Neural progenitor cell (in vitro differentiated cells): ENCODE results near the gene TTLL10.

Experiments used
- EZH2 ChIP-seq: fragments of 200-600 bp; sonication (generic); IDR thresholded peaks from 2 replicates; pipeline ENCODE4 v1.6.1; 2017; ENCODE audit warnings: antibody characterized with exemption, mild to moderate bottlenecking, moderate library complexity
- EZH2phosphoT487 ChIP-seq: fragments of 200-600 bp; sonication (generic); IDR thresholded peaks from 2 replicates; pipeline ENCODE4 v1.6.1; 2017; ENCODE audit warnings: antibody characterized with exemption
- TF ChIP-seq, protein P1 (sequence below): fragments of 200-600 bp; sonication (generic); IDR thresholded peaks from 2 replicates; pipeline ENCODE4 v1.5.1; 2017; ENCODE audit warnings: antibody characterized with exemption, mild to moderate bottlenecking

DNA sequence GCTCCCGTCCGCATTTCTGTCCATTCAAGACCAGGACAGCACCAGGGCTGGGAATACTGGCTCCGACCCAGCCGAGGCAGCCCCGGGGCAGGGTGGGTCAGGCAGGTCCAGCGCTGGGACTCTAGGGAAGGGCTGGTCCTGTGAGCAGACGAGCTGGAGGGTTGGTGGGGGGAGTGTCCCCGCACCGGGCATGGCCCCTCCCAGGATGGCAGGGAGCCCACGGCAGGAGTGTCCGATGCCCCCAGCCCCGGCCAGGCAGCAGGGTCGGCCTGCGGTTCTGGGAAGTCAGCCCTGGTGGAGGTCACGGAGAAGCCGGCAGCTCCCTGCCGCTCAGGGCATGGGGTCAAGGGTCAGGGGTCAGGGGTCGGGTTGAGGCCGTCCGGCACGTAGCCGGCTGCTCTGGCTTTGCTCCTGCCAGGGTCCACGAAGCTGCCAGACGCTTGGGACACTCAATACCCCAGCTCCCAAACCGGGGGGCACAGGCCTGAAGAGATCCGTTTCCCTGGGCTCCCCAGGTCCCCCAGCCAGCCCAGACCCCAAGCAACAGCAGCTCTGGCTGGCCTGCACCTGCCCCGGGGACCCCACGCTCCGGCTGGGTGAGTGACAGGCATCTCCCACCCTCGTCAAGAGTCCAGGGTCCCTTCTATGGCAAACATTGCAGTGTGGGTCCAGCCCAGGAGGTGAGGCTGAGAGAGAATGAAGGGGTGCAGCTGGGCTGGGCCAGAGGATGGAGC is 66.1 kb downstream of the TTLL10 start:
- TF ChIP-seq, protein P1, sequence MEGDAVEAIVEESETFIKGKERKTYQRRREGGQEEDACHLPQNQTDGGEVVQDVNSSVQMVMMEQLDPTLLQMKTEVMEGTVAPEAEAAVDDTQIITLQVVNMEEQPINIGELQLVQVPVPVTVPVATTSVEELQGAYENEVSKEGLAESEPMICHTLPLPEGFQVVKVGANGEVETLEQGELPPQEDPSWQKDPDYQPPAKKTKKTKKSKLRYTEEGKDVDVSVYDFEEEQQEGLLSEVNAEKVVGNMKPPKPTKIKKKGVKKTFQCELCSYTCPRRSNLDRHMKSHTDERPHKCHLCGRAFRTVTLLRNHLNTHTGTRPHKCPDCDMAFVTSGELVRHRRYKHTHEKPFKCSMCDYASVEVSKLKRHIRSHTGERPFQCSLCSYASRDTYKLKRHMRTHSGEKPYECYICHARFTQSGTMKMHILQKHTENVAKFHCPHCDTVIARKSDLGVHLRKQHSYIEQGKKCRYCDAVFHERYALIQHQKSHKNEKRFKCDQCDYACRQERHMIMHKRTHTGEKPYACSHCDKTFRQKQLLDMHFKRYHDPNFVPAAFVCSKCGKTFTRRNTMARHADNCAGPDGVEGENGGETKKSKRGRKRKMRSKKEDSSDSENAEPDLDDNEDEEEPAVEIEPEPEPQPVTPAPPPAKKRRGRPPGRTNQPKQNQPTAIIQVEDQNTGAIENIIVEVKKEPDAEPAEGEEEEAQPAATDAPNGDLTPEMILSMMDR = no peak
- TF ChIP-seq EZH2phosphoT487 = no peak
- no peak for TF ChIP-seq EZH2
